AG09319 (cell line): ENCODE results near the gene SPATS1.

Experiments used
- DNase-seq: peaks from one replicate; pipeline ENCODE4 v3.0.0-alpha.2; 2010; ENCODE audit warnings: low read depth; ENCODE audit errors: extremely low read depth
- CTCF ChIP-seq: IDR thresholded peaks from 2 replicates; pipeline ENCODE4 v1.5.1; 2011; ENCODE audit warnings: low read depth, mild to moderate bottlenecking, inconsistent platforms, low read length, moderate library complexity

Gene SPATS1

DNA sequence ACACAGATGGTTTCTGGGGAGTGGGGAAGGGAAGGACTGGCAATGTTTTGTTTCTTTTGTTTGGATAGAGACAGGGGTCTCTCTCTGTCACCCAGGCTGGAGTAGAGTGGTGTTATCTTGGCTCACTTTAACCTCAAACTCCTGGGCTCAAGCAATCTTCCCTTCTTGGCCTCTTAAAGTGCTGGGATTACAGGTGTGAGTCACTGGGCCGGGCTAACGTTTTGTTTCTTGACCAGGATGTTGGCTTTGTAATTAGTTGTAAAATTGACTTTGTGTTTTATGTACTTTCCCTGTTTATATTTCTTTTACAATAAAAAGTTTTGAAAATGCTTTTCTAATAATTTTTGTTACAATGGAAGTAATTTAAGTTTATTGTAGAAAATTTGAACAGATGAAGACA, 10.9 kb downstream of the SPATS1 start:
- no peak for DNase-seq
- TF ChIP-seq CTCF, result no peak

- TF ChIP-seq CTCF, result no peak
- DNase-seq, result no peak
These were observed 13.2 kb downstream of the SPATS1 start for GRCh38 chr6:44355640-44356039.

GRCh38 chr6:44356487-44356886, 14.0 kb downstream of the SPATS1 start:
- no peak for TF ChIP-seq CTCF
- no peak for DNase-seq

DNA sequence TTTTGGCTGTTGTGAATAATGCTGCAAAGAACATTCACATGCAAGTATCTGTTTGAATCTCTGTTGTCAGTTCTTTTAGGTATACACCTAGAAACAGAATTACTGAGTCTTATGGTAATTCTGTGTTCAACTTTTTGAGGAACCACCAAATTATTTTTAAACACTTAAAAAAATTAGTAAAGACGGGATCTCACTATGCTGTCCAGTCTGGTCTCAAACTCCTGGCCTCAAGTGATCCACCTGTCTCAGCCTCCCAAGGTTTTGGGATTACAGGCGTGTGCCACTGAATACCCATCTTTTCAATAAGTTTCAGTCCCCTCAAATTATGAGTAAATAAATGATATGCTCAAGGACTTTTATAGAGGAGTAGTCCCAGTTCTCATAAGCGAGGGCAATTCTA, 17.5 kb downstream of the SPATS1 start:
- no peak for TF ChIP-seq CTCF
- DNase-seq, result no peak

DNA sequence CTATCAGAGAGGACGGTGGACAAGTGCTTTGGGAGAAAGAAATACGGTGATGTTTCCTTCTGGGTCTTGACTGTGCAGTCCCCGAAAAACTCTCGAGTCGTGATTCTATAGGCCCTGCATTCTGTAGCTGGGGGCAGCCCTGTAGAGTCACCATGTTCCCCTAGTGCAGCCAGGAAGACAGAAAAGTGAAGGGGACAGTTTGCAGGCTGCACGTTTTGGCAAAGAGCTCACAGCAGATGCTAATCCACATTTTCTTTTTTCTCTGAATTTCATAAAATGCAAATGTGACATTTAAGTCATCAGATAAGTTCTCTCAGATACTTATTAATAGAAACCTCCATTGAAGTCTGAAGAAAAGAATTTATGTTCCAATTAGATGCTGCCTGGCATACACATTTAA, 19.5 kb downstream of the SPATS1 start:
- no peak for DNase-seq
- TF ChIP-seq CTCF, result no peak

- no peak for TF ChIP-seq CTCF
- DNase-seq, result no peak
These were observed 21.0 kb downstream of the SPATS1 start for GRCh38 chr6:44363377-44363926.

DNA sequence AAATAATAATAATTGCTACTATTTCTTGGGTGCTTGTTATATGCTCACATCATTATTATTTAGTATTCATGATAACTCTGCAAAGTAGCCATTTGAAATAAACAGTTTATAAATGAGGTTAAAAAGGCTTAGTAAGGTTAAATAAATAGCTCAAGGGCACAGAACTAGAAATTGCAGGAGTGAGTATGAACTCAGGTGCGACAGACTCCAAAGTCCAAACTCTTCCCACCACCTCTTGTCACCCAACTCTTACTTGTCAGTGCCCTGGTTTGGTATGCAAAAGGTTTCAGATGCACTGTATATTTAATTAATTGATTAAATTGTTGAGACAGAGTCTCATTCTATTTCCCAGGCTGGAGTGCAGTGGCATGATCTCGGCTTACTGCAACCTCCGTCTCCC, 24.3 kb downstream of the SPATS1 start:
- TF ChIP-seq CTCF, result no peak
- no peak for DNase-seq
